ENCODE data around the gene KCTD19.
A peak's percentile ranks its signal among the peaks of the same experiment; 100 is the strongest.

The KCTD19 gene

DNA sequence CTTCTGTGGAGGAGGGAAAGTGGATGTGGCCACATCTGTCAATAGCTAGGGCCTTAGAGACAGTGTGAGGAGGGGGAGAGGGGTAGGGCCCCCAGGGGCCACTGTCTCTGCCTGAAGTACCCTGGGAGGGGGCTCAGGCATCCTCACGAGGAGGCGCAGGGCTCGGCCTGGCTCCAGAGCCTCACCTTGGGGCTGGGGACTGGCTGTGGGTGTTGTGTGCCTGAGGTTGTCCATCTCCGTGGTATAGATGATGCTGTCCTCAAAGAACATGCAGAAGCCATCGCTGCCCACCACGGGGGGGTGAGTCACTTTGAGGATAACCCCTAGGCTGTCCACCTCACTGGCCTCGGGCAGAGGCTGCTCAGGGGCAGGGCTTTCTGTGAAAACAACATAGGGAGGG, 35.1 kb downstream of the KCTD19 start:
- DNase-seq (ENCODE audit: low spot score in 2 of 2) (no peak), ATAC-seq (replicated peaks; ENCODE audit: extremely low read depth, poor library complexity, severe bottlenecking) (no peak)
- H3K36me3 Mint-ChIP-seq (ENCODE audit: insufficient read depth), result no peaks in the 10 kb centered on the region
- H3K27me3 Mint-ChIP-seq, result no peaks in the 10 kb centered on the region
- no peak overlapping the region for H3K4me3 Mint-ChIP-seq
- peaks cover 16% of the 10 kb centered on the region for H3K4me1 Mint-ChIP-seq
- no peaks in the 10 kb centered on the region for H3K9me3 Mint-ChIP-seq
- H3K27ac Mint-ChIP-seq (ENCODE audit: low read depth), result no peak overlapping the region

DNA sequence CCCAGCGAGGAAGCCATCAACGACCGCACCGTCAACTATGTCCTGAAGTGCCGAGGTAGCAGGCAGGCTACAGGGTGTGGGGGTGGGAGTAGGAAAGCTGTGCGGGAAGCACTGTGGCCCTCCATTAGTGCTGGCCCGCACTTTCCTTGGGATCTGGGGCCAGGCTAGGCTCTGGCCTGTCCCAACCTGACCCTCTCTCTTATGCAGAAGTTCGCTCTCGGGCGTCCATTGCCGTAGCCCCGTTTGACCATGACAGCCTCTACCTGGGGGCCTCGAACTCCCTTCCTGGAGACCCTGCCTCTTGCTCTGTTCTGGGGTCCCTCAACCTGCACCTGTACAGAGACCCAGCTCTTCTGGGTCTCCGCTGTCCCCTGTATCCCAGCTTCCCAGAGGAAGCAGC, 38.6 kb downstream of the KCTD19 start:
- Mint-ChIP-seq H3K4me3 (no peak overlapping the region), H3K9me3 (no peaks in the 10 kb centered on the region), H3K27me3 (no peaks in the 10 kb centered on the region), H3K27ac (ENCODE audit: low read depth) (no peak overlapping the region), H3K36me3 (ENCODE audit: insufficient read depth) (no peaks in the 10 kb centered on the region), H3K4me1 (peaks cover 16% of the 10 kb centered on the region)
- DNase-seq (ENCODE audit: low spot score in 2 of 2) (no peak), ATAC-seq (replicated peaks; ENCODE audit: extremely low read depth, poor library complexity, severe bottlenecking) (no peak)

DNA sequence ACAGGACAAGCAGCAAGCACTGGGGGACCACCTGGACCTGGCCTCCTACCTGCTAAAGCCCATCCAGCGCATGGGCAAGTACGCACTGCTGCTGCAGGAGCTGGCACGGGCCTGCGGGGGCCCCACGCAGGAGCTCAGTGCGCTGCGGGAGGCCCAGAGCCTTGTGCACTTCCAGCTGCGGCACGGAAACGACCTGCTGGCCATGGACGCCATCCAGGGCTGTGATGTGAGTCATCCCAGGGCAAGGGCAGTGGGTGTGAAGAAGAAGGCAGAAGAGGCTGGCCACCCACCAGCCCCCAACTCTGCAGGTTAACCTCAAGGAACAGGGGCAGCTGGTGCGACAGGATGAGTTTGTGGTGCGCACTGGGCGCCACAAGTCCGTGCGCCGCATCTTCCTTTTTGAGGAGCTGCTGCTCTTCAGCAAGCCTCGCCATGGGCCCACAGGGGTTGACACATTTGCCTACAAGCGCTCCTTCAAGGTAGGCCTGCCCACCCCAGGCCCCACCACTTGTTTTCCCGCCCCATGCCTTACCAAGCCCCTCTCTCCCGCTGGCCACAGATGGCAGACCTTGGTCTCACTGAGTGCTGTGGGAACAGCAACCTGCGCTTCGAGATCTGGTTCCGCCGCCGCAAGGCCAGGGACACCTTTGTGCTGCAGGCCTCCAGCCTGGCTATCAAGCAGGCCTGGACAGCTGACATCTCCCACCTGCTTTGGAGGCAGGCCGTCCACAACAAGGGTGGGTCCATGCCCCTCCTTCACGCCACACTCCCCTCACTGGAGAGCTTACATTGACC, 39.9 kb downstream of the KCTD19 start:
- Mint-ChIP-seq H3K9me3 (no peaks in the 10 kb centered on the region), H3K4me1 (peaks cover 16% of the 10 kb centered on the region), H3K27ac (ENCODE audit: low read depth) (peak overlapping the region; percentile 33), H3K27me3 (no peaks in the 10 kb centered on the region), H3K4me3 (no peak overlapping the region), H3K36me3 (ENCODE audit: insufficient read depth) (no peaks in the 10 kb centered on the region)
- DNase-seq (ENCODE audit: low spot score in 2 of 2) (no peak), ATAC-seq (replicated peaks; ENCODE audit: extremely low read depth, poor library complexity, severe bottlenecking) (no peak)

DNA sequence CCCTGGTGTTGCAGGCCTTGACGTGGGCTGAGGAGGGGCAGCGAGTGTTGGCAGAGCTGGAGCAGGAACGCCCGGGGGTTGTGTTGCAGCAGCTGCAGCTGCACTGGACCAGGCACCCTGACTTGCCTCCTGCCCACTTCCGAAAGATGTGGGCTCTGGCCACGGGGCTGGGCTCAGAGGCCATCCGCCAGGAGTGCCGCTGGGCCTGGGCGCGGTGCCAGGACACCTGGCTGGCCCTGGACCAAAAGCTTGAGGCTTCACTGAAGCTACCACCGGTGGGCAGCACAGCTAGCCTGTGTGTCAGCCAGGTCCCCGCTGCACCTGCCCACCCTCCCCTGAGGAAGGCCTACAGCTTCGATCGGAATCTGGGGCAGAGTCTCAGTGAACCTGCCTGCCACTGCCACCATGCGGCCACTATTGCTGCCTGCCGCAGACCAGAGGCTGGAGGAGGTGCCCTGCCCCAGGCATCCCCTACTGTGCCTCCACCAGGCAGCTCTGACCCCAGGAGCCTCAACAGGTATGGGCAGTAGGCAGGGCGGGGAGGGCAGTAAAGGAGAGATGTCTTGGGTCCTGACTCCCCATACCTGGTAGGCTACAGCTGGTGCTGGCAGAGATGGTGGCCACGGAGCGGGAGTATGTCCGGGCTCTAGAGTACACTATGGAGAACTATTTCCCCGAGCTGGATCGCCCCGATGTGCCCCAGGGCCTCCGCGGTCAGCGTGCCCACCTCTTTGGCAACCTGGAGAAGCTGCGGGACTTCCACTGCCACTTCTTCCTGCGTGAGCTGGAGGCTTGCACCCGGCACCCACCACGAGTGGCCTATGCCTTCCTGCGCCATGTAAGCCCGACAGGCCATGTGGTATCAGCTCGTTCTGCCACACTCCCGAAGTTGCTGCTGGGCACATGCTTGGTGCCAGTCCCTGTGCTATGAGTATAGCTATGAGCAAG, 41.6 kb downstream of the KCTD19 start:
- DNase-seq (ENCODE audit: low spot score in 2 of 2) (no peak), ATAC-seq (replicated peaks; ENCODE audit: extremely low read depth, poor library complexity, severe bottlenecking) (no peak)
- no peak overlapping the region for H3K27ac Mint-ChIP-seq (ENCODE audit: low read depth)
- H3K4me1 Mint-ChIP-seq, result peaks cover 8% of the 10 kb centered on the region
- H3K4me3 Mint-ChIP-seq, result no peak overlapping the region
- no peaks in the 10 kb centered on the region for H3K36me3 Mint-ChIP-seq (ENCODE audit: insufficient read depth)
- H3K27me3 Mint-ChIP-seq, result no peaks in the 10 kb centered on the region
- no peaks in the 10 kb centered on the region for H3K9me3 Mint-ChIP-seq

DNA sequence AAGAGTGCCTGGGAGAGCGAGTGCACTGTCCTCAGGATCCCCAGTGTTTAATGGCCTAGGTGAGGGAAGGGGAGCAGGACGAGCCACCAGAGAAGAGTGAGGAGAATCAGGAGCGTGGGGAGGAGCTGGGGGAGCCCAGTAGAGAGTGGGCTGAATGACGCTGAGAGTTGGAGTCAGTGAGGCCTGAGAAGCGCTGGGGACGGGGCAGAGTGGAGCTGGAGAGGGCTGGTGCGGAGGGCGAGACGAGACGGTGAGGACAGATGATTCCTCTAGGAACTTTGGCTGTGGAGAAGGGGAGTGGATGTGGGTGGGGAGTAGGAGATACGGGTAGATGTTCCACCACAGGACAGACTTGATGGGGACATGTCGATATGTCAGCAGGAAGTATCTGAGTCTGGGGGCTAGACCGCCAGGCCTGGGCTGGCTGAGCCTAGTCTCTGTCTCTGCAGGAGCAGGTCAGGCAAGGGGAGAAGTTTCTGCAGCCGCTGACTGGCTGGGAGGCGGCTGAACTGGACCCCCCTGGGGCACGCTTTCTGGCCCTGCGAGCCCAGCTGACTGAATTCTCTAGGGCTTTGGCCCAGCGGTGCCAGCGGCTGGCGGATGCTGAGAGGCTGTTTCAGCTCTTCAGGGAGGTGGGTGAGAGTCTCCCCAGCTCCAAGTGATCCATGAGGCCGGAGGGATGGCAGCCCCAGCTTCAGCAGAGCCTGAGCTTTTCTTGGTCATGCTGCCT, 42.5 kb downstream of the KCTD19 start:
- ATAC-seq (replicated peaks; ENCODE audit: extremely low read depth, poor library complexity, severe bottlenecking) (no peak), DNase-seq (ENCODE audit: low spot score in 2 of 2) (no peak)
- no peaks in the 10 kb centered on the region for H3K36me3 Mint-ChIP-seq (ENCODE audit: insufficient read depth)
- H3K4me3 Mint-ChIP-seq, result no peak overlapping the region
- peak overlapping the region; percentile 1 for H3K27ac Mint-ChIP-seq (ENCODE audit: low read depth)
- H3K9me3 Mint-ChIP-seq, result no peaks in the 10 kb centered on the region
- no peaks in the 10 kb centered on the region for H3K27me3 Mint-ChIP-seq
- H3K4me1 Mint-ChIP-seq, result no peaks in the 10 kb centered on the region

DNA sequence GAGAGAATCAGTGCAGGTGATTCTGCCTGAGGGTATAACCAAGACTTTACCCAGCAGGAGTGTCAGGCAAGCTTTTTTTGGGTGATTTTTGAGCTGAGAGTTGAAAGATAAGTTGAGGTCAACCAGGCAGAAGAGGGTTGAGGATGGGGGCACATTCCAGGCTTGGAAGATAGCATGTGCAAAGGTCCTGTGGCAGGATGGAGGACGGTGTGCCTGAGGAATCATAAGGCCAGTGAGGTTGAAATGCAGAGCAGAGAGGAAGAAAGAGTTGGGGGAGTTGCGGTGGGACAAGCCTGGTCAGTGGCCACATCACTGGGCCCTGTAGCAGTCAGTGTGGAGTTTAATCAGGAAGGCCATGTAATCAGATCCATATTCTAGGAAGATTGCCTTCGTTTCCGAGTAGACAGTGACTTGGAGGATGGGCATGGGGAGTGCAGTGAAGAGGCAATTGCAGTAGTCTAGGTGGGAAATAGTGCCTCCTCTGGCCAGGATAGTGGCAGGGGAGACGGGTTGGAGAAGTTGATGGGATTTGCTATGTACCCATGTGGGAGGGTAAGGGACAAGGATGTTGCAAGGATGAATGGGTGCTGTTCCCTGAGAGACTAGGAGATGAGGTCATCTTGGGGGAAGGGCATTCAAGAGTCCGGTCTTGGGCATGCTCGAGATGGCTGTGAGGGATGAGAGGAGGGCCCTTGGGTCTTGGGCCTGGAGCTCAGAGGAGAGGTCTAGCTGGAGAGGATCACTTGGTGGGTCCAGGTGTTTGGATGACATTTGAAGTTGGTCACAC, 43.3 kb downstream of the KCTD19 start:
- Mint-ChIP-seq H3K4me1 (peaks cover 4% of the 10 kb centered on the region), H3K27ac (ENCODE audit: low read depth) (peak overlapping the region; percentile 1), H3K4me3 (no peak overlapping the region), H3K27me3 (no peaks in the 10 kb centered on the region), H3K36me3 (ENCODE audit: insufficient read depth) (peaks cover 4% of the 10 kb centered on the region), H3K9me3 (no peaks in the 10 kb centered on the region)
- ATAC-seq (replicated peaks; ENCODE audit: extremely low read depth, poor library complexity, severe bottlenecking), result no peak
- no peak for DNase-seq (ENCODE audit: low spot score in 2 of 2)

DNA sequence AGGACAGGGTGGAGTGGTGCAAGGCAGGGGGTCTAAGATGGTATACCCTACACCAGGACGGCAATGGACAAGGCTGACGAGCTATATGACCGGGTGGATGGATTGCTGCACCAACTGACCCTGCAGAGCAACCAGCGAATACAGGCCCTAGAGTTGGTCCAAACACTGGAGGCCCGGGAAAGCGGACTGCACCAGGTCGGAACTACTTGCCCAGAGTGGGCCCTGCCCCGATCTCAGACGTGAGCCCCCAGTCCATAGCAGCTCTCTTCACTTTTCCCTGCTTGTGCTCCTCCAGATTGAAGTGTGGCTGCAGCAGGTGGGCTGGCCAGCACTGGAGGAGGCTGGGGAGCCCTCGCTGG, 44.1 kb downstream of the KCTD19 start:
- Mint-ChIP-seq H3K9me3 (no peaks in the 10 kb centered on the region), H3K4me1 (peaks cover 4% of the 10 kb centered on the region), H3K36me3 (ENCODE audit: insufficient read depth) (peaks cover 6% of the 10 kb centered on the region), H3K27ac (ENCODE audit: low read depth) (no peak overlapping the region), H3K4me3 (no peak overlapping the region), H3K27me3 (no peaks in the 10 kb centered on the region)
- DNase-seq (ENCODE audit: low spot score in 2 of 2) (no peak), ATAC-seq (replicated peaks; ENCODE audit: extremely low read depth, poor library complexity, severe bottlenecking) (no peak)

DNA sequence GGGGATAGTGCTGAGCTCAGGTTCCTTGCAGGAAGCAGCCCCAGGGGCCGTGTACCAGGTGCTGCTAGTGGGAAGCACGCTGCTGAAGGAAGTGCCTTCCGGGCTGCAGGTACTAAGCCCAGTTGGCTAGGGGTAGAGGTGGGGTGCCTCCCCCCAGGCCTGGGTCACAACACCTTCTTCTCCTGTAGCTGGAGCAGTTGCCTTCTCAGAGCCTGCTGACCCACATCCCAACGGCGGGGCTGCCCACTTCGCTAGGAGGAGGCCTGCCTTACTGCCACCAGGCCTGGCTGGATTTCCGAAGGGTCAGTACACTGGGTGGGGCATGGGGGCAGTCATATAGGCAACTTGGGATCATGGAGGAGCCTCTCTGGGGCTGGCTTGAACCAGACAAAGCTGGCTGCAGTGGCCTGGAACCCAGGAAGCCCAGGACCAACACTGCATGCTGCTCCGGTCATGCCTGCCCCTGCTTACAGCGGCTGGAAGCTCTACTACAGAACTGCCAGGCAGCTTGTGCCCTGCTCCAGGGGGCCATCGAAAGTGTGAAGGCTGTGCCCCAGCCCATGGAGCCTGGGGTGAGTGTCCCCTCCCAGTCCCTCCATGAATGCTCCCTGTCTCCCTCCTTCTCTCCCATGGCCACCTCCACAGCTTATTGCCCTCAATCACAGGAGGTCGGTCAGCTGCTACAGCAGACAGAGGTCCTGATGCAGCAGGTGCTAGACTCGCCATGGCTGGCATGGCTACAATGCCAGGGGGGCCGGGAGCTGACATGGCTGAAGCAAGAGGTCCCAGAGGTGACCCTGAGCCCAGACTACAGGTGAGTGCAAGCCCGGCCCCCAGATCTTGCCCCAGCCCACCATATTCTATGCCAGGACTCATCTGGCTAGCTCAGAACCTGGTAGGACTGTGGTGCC, 44.8 kb downstream of the KCTD19 start:
- Mint-ChIP-seq H3K36me3 (ENCODE audit: insufficient read depth) (peaks cover 7% of the 10 kb centered on the region), H3K4me3 (no peak overlapping the region), H3K4me1 (peaks cover 4% of the 10 kb centered on the region), H3K9me3 (no peaks in the 10 kb centered on the region), H3K27me3 (no peaks in the 10 kb centered on the region), H3K27ac (ENCODE audit: low read depth) (no peak overlapping the region)
- ATAC-seq (replicated peaks; ENCODE audit: extremely low read depth, poor library complexity, severe bottlenecking) (no peak), DNase-seq (ENCODE audit: low spot score in 2 of 2) (no peak)

DNA sequence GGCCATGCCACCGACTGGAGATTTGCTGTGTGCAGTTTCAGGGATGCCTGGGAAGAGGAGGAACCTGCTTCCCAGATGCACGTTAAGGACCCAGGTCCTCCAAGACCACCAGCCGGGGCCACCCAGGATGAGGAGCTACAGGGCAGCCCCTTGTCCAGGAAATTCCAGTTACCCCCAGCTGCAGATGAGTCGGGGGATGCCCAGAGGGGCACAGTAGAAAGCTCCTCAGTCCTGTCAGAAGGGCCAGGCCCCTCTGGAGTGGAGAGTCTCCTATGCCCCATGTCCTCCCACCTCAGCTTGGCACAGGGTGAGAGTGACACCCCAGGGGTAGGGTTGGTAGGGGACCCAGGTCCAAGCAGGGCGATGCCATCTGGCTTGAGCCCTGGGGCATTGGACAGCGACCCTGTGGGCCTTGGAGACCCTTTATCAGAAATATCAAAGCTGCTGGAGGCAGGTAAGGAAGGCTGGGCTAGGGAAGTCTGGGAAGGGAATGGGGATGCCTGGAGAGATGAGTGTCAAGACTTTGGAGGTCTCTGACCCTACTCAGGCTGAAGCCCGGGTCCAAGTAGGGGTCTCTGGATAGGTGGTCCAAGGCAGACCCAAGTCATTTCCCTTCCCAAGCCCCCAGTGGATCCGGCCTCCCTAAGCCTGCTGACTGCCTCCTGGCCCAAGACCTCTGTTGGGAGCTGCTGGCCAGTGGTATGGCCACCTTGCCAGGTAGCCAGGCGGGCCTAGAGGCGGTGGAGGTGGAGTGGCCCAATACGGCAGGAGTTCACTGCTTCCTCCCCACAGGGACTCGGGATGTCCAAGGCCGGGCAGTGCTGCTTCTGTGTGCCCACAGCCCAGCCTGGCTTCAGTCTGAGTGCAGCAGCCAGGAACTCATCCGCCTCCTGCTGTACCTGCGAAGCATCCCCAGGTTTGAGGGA, 46.2 kb downstream of the KCTD19 start:
- no peak overlapping the region for H3K27ac Mint-ChIP-seq (ENCODE audit: low read depth)
- H3K27me3 Mint-ChIP-seq, result no peaks in the 10 kb centered on the region
- no peaks in the 10 kb centered on the region for H3K9me3 Mint-ChIP-seq
- H3K36me3 Mint-ChIP-seq (ENCODE audit: insufficient read depth), result peaks cover 10% of the 10 kb centered on the region
- DNase-seq (ENCODE audit: low spot score in 2 of 2), result no peak
- H3K4me3 Mint-ChIP-seq, result no peak overlapping the region
- H3K4me1 Mint-ChIP-seq, result peaks cover 4% of the 10 kb centered on the region
- ATAC-seq (replicated peaks; ENCODE audit: extremely low read depth, poor library complexity, severe bottlenecking), result no peak

DNA sequence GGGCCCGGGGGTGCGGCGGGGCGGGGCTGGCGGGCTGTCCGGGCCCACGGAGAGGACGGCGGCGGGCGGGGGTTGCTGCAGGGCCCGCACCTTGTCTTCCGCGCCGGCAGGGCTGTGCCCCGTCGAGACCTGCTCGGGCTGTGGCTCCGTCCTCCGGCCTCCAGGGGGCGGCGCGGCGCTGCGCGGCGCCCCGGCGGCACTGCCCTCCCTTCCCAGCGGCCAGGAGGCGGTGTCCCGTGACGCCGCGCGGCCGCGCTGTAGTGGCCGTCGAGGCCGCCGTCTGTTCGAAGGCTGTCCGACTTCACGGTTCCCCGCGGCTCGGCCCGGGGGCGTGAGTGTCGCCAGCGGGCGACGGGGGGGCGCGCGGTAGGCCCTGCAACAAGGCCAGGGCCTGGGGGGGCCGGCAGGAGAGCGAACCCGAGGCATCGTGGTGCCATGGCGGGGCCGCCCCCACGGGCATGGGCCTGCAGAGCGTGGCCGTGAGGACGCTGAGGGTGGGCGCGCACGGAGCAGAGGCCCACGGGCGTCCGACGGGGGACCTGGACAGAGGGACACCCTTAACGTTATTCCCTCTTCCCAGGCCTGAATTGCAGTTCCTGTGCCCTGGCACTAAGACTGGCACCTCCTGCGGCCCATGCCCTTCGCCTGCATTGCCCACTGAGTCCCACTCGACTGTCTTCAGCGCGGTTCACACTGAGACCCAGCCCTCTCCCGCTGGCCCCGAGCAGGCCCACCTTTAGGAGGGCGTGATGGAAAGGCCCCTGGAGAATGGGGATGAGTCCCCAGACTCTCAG, 47.0 kb downstream of the KCTD19 start, which contains the start of gene PLEKHG4:
Gene PLEKHG4 (plus strand): TSS at position 237 of the 794 bp plus-strand sequence. CDS start 513 bp downstream, at position 750.
- H3K9me3 Mint-ChIP-seq, result no peaks in the 10 kb centered on the region
- H3K36me3 Mint-ChIP-seq (ENCODE audit: insufficient read depth), result peaks cover 11% of the 10 kb centered on the region
- H3K27me3 Mint-ChIP-seq, result no peaks in the 10 kb centered on the region
- ATAC-seq (replicated peaks; ENCODE audit: extremely low read depth, poor library complexity, severe bottlenecking) (peak; percentile 95), DNase-seq (ENCODE audit: low spot score in 2 of 2) (peak; percentile 64 to 70)
- H3K4me1 Mint-ChIP-seq, result peaks cover 4% of the 10 kb centered on the region
- peak within 1 kb of the TSS; percentile 81 for H3K4me3 Mint-ChIP-seq
- peak within 1 kb of the TSS; percentile 29 for H3K27ac Mint-ChIP-seq (ENCODE audit: low read depth)
